ENCODE results near the gene RBM43. TPM values are rescaled to one million over a fixed set of nuclear protein-coding genes. Genes with fewer than 3 reads are reported as not detected.

The RBM43 gene
- total RNA-seq (2022; extraction: Qiagen RNA extraction; ENCODE audit: low read depth): 2.4 to 5.6 TPM (median 3.9 TPM) in 5 replicates

DNA sequence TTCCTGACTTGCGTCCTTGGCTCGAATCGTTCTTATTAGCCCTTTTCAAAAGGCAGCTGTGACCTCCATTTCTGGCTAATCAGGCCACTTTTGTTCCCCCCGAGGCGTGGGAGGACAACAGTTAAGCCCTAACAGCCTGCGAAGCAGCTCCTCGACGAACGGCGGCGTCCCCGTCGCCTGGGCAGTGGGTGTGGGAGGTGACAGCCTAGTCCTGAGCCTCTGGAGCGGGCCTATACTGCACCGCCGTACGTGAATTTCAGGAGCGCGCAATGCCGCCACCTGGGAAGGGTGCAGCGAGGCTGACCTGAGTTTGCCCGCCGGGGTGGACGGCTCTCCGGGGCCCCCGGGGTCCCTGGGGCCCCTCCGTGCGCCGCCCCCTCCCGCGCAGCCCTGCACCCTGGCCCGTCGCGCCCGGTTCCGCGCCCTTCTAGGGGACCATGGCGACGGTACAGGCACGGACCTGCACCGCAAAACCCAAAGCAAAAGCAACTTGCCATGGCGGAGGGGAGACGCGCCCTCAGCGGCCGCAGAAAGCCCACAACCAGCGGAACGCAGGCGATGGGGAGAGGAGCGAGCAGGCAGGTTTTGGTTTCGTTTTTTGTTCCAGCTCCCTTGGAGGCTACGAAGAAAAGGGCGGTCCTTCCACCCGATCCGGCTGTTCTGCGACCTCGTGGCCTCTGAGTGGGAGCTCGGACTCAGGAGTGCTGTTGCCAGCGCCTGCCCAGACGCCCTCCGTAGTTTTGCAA lies at the start of gene RBM43:
TSS of gene RBM43 (minus strand) at position 633 of the 746 bp plus-strand sequence. CDS start at position 497, 136 bp downstream.

Other genes with a start within 250 kb of the RBM43 start
- 12.6 to 15.4 TPM (median 13.5 TPM) in 5 replicates for gene NMI, start 27.8 kb upstream of the RBM43 start, total RNA-seq (2022; extraction: Qiagen RNA extraction; ENCODE audit: low read depth)
- gene TNFAIP6, start 95.7 kb upstream of the RBM43 start, total RNA-seq (2022; extraction: Qiagen RNA extraction; ENCODE audit: low read depth): 1.4 to 3.0 TPM (median 2.1 TPM) in 5 replicates
- gene RIF1, start 148.0 kb upstream of the RBM43 start, total RNA-seq (2022; extraction: Qiagen RNA extraction; ENCODE audit: low read depth): 17.8 to 26.4 TPM (median 24.8 TPM) in 5 replicates

Measured in A549 treated with DMSO at 1 μM for 4 hours (cell line).